ENCODE measurements around the gene ANO2.
"Not testable (repeated sequence)": the region's sequence is repeated elsewhere in the genome, so short reads cannot be mapped to it uniquely, and the experiment has no call there.

Gene ANO2

GRCh38 chr12:5887819-5888218 lies 57.2 kb downstream of the ANO2 start:
- not testable (repeated sequence) for DNase-seq (ENCODE audit: low read depth in 2 of 2)

DNA sequence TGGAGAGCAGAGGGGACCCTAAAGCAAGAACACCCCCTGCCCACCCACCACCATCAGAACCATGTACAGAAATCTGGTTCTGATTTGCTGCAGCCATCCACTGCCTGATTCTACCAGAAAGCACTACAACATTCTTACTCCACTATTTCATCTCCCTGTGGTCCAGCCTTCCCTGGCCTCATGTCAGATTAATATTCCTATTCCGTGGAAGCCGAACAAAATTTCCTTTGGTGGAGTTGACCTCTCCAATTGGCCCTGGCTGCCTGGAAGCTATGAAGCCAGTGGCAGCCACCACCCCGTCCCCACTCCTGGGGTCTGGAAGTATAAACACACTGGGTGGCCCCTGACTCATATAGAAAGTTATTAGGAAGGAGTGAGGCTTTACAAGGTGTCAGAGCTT lies 60.2 kb downstream of the ANO2 start:
- DNase-seq (ENCODE audit: low read depth in 2 of 2): no peak

DNA sequence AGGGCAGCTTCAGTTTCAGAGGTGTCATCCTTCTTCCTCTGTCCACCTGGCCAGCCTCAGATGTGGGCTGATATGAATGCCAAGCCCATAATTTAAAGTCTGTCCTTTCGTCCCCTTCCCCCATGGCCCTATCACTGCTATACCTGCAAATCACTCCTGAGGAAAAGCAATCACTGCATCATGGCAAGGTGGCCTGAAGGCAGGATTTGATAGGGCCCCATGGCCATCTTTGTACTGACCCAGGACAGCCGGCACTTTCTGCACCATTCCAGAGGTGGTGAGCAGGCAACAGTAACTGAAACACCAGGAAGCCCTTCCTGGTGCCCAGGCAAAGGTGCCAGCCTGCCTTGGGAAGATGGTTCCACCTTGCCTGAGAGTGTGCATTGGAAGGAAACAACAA lies 60.8 kb downstream of the ANO2 start:
- DNase-seq (ENCODE audit: low read depth in 2 of 2): no peak

- DNase-seq (ENCODE audit: low read depth in 2 of 2): no peak
Measured at GRCh38 chr12:5882511-5883190, 62.4 kb downstream of the ANO2 start.

- no peak for DNase-seq (ENCODE audit: low read depth in 2 of 2)
Measured at GRCh38 chr12:5881666-5882065, 63.4 kb downstream of the ANO2 start.

DNA sequence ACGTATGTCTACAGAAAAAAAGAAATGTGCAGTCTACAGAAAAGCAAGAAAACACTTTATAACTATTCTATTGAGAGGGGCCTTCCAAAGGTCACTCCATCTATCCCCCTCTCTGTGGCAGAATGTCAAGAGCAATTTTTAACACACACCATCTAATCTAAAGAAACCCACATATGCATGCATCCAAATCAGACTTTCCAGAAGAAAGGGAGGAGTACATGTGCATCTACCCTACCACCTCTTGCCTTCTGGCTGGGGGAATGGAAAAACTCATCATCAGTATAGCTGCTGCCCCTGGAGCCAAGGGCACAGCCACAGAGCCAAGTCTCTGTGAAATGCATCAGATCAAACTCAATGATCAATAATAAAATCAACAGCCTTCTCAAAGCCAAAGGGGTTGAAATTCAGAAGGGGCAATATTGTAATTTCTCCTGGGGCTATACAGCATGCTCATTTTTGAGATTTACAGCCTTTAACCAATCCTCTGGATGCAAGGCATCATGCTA lies 63.9 kb downstream of the ANO2 start:
- DNase-seq (ENCODE audit: low read depth in 2 of 2): no peak

DNA sequence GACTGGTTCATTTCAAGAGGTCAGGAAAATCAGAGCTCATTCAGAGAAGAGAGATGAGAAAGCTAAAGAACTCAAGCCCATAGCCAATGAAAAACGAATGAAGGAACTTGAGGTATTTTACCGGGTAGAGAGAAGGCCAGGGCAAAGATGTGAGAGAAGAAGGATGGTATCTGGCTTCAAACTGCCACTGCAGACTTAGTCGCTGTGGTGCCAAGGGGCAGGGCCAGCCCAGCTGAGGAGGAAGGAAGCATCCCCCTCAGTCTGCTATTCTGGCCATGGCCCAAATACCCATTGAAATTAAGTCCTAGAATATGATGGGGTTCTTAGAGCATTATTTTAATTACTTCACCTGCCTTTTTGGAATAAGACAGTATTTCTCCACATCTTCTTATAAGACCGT lies 69.2 kb downstream of the ANO2 start:
- DNase-seq (ENCODE audit: low read depth in 2 of 2): no peak

GRCh38 chr12:5874514-5874913 lies 70.5 kb downstream of the ANO2 start:
- no peak for DNase-seq (ENCODE audit: low read depth in 2 of 2)

- DNase-seq (ENCODE audit: low read depth in 2 of 2): no peak
Measured at GRCh38 chr12:5873281-5873919, 71.7 kb downstream of the ANO2 start.

GRCh38 chr12:5872745-5873144 lies 72.3 kb downstream of the ANO2 start:
- DNase-seq (ENCODE audit: low read depth in 2 of 2): no peak

- DNase-seq (ENCODE audit: low read depth in 2 of 2): no peak
Measured at GRCh38 chr12:5871741-5872140, 73.3 kb downstream of the ANO2 start.

GRCh38 chr12:5870183-5870582 lies 74.9 kb downstream of the ANO2 start:
- no peak for DNase-seq (ENCODE audit: low read depth in 2 of 2)

- no peak for DNase-seq (ENCODE audit: low read depth in 2 of 2)
Measured at GRCh38 chr12:5868625-5869295, 76.3 kb downstream of the ANO2 start.

GRCh38 chr12:5865397-5865796 lies 79.7 kb downstream of the ANO2 start:
- no peak for DNase-seq (ENCODE audit: low read depth in 2 of 2)

- DNase-seq (ENCODE audit: low read depth in 2 of 2): no peak
Measured at GRCh38 chr12:5864972-5865371, 80.1 kb downstream of the ANO2 start.

DNA sequence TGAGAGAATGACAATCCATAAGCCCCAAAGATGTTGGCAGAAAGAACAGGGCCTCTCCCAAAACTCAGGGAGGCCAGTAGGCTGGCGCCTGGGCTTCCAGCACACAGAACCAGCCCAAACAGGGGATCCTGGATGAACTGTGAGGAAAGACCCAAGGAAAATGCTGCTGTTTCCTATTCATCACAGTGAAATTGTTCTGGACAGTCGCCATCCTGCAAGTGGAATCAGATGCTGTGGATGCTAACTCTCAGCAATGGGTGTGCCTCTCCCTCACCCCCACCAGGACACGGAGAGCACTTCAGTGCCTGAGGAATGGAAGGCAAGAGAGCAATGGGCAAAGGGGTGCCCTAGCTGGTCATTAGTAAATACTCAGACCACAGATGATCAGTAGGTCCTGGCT lies 80.8 kb downstream of the ANO2 start:
- no peak for DNase-seq (ENCODE audit: low read depth in 2 of 2)

- no peak for DNase-seq (ENCODE audit: low read depth in 2 of 2)
Measured at GRCh38 chr12:5861416-5861815, 83.6 kb downstream of the ANO2 start.

- DNase-seq (ENCODE audit: low read depth in 2 of 2): no peak
Measured at GRCh38 chr12:5856692-5857091, 88.4 kb downstream of the ANO2 start.

DNA sequence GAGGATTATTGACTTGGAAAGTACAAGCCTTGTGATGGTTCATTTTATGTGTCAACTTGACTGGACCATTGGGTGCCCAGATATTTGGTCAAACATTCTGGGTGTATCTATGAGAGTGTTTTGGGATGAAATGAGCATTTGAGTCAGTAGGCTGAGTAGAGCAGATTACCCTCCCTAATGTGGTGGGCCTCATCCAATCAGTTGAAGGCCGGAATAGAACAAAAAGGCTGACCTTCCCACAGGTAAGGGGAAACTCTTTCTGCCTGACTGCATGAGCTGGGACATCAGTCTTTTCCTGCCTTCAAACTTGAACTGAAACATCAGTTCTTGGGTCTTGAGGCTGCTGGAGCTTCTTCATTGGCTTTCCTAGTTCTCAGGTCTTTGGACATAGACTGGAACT lies 98.1 kb downstream of the ANO2 start:
- no peak for DNase-seq (ENCODE audit: low read depth in 2 of 2)

- no peak for DNase-seq (ENCODE audit: low read depth in 2 of 2)
Measured at GRCh38 chr12:5840944-5841343, 104.1 kb downstream of the ANO2 start.

- no peak for DNase-seq (ENCODE audit: low read depth in 2 of 2)
Measured at GRCh38 chr12:5830111-5830510, 114.9 kb downstream of the ANO2 start.

DNA sequence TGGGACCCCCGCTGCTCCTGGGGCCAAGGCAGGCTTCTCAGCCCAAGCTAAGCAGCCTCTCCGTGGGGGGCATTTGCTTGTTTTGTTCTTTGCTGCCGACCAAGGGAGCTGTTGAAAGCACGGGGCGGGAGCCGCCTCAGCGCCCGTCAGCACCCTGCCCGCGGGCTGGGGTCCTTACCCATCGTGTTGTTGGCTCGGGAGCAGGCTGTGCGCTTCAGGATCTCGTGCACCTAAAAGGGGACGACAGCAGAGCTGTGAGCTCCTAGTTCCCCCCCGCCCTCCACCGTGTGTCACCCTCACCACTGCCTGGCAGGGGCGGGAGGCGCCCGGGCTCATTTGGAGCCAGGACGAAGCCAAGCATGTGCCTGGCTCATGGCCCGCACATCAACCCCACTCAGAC lies 117.5 kb downstream of the ANO2 start:
- DNase-seq (ENCODE audit: low read depth in 2 of 2): no peak

DNA sequence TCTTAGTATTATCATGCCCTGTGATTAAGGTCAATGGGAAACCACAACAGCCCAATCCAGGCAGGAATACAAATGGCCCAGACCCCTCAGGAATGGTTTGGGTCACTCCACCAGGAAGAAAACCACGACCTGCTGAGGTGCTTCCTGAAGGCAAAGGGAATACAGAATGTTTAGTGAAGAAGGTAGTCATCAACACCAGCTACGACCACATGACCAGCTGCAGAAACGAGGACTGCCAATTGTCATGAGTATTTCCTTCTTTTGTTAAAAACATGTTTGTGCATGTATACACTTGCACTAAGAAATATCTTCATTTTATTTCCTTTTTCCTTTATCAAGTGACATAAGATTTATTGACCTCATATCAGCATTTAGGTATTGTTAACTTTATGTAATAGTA lies 119.3 kb downstream of the ANO2 start:
- DNase-seq (ENCODE audit: low read depth in 2 of 2): not testable (repeated sequence)

All from stimulated activated CD4-positive, alpha-beta T cell treated with anti-CD3 and anti-CD28 coated beads, Interleukin-12 subunit alpha, Interleukin-12 subunit beta, amount 100 ng/mL, for 24 hours (primary cell).